H9 (cell line): ENCODE data around the gene PLCG1. TPM values are rescaled to one million over a fixed set of nuclear protein-coding genes. Genes with fewer than 3 reads are reported as not detected.

ENCODE experiments used
- DNase-seq: peaks from one replicate; pipeline ENCODE4 v3.0.0-alpha.2; 2017
- H2AFZ ChIP-seq: one replicate; pipeline ENCODE4 v1.6.1; 2013; ENCODE audit warnings: mild to moderate bottlenecking, low read length, control low read depth, moderate library complexity
- H2AK5ac ChIP-seq: 2 replicates; pipeline ENCODE4 v1.6.1; 2013; ENCODE audit warnings: low read length, control low read depth, mixed read lengths; ENCODE audit not compliant: insufficient read length
- H2BK120ac ChIP-seq: one replicate; pipeline ENCODE4 v1.6.1; 2013; ENCODE audit warnings: low read depth, mild to moderate bottlenecking, low read length, control low read depth, inconsistent platforms; ENCODE audit not compliant: poor library complexity, severe bottlenecking
- H2BK12ac ChIP-seq: 2 replicates; pipeline ENCODE4 v1.6.1; 2013; ENCODE audit warnings: low read length, control low read depth, mixed read lengths, low read depth; ENCODE audit not compliant: insufficient read length
- H2BK15ac ChIP-seq: 2 replicates; pipeline ENCODE4 v1.6.1; 2013; ENCODE audit warnings: low read depth, low read length, control low read depth
- H2BK20ac ChIP-seq: one replicate; pipeline ENCODE4 v1.6.1; 2013; ENCODE audit warnings: low read depth, mild to moderate bottlenecking, low read length, control low read depth, inconsistent platforms; ENCODE audit not compliant: poor library complexity, severe bottlenecking
- H2BK5ac ChIP-seq: 2 replicates; pipeline ENCODE4 v1.6.1; 2013; ENCODE audit warnings: low read length, control low read depth, mixed read lengths; ENCODE audit not compliant: insufficient read length
- H3K14ac ChIP-seq: 2 replicates; pipeline ENCODE4 v1.6.1; 2013; ENCODE audit warnings: low read length, control low read depth; ENCODE audit not compliant: insufficient read depth
- H3K18ac ChIP-seq: 2 replicates; pipeline ENCODE4 v1.6.1; 2013; ENCODE audit warnings: low read depth, mild to moderate bottlenecking, mixed read lengths, low read length, control low read depth; ENCODE audit not compliant: insufficient read length
- H3K23ac ChIP-seq: 2 replicates; pipeline ENCODE4 v1.6.1; 2013; ENCODE audit warnings: low read length, control low read depth, mixed read lengths, low read depth; ENCODE audit not compliant: insufficient read length
- H3K23me2 ChIP-seq: 2 replicates; pipeline ENCODE4 v1.6.1; 2013; ENCODE audit warnings: low read depth, mild to moderate bottlenecking, mixed read lengths, low read length, control low read depth; ENCODE audit not compliant: insufficient read length, poor library complexity, severe bottlenecking
- H3K27ac ChIP-seq: 2 replicates; pipeline ENCODE4 v1.5.1; 2013; ENCODE audit warnings: low read length, control low read depth, mixed read lengths, low read depth; ENCODE audit not compliant: insufficient read length
- H3K27me3 ChIP-seq: 2 replicates; pipeline ENCODE4 v1.6.1; 2013; ENCODE audit warnings: low read length, control low read depth, inconsistent platforms; ENCODE audit not compliant: insufficient read depth
- H3K4ac ChIP-seq: 2 replicates; pipeline ENCODE4 v1.6.1; 2013; ENCODE audit warnings: low read depth, mild to moderate bottlenecking, control low read depth, inconsistent platforms, low read length, moderate library complexity
- H3K4me1 ChIP-seq: 2 replicates; pipeline ENCODE4 v1.6.1; 2013; ENCODE audit warnings: low read length, control low read depth, inconsistent platforms; ENCODE audit not compliant: insufficient read depth
- H3K4me2 ChIP-seq: 2 replicates; pipeline ENCODE4 v1.6.1; 2013; ENCODE audit warnings: low read length, control low read depth, mixed read lengths; ENCODE audit not compliant: insufficient read length, insufficient read depth
- H3K56ac ChIP-seq: 2 replicates; pipeline ENCODE4 v1.6.1; 2013; ENCODE audit warnings: low read depth, mild to moderate bottlenecking, mixed read lengths, low read length, control low read depth; ENCODE audit not compliant: insufficient read length
- H3K79me1 ChIP-seq: 2 replicates; pipeline ENCODE4 v1.6.1; 2013; ENCODE audit warnings: low read depth, mild to moderate bottlenecking, moderate library complexity, low read length, control low read depth, inconsistent platforms; ENCODE audit not compliant: insufficient read depth, poor library complexity, severe bottlenecking
- H3K79me2 ChIP-seq: 2 replicates; pipeline ENCODE4 v1.6.1; 2013; ENCODE audit warnings: low read length, control low read depth, inconsistent platforms; ENCODE audit not compliant: insufficient read depth
- H3K9ac ChIP-seq: 2 replicates; pipeline ENCODE4 v1.6.1; 2013; ENCODE audit warnings: low read length, control low read depth, mixed read lengths; ENCODE audit not compliant: insufficient read length; ENCODE audit errors: extremely low read depth
- H3K9me3 ChIP-seq: one replicate; pipeline ENCODE4 v1.6.1; 2013; ENCODE audit warnings: low read depth, low read length, inconsistent platforms; ENCODE audit not compliant: control insufficient read depth
- H3T11ph ChIP-seq: one replicate; pipeline ENCODE4 v1.6.1; 2013; ENCODE audit warnings: mild to moderate bottlenecking, low read length, control low read depth, inconsistent platforms
- H4K20me1 ChIP-seq: one replicate; pipeline ENCODE4 v1.6.1; 2013; ENCODE audit not compliant: control insufficient read depth, insufficient read length, insufficient read depth
- H4K5ac ChIP-seq: 2 replicates; pipeline ENCODE4 v1.6.1; 2013; ENCODE audit warnings: low read depth, mild to moderate bottlenecking, mixed read lengths, low read length, control low read depth; ENCODE audit not compliant: insufficient read length
- H4K8ac ChIP-seq: replicated peaks from 2 replicates; pipeline ENCODE4 v1.6.1; 2013; ENCODE audit warnings: low read length, control low read depth, mixed read lengths, low read depth; ENCODE audit not compliant: insufficient read length
- H4K91ac ChIP-seq: 2 replicates; pipeline ENCODE4 v1.6.1; 2013; ENCODE audit warnings: low read depth, mild to moderate bottlenecking, moderate library complexity, mixed read lengths, low read length, control low read depth; ENCODE audit not compliant: insufficient read length
- H3K27ac Mint-ChIP-seq, 3 experiments: 2 replicates in 2 of 3; 3 replicates in 1 of 3; pipeline ENCODE4 v1.8.0; 2020 to 2021; ENCODE audit warnings: mixed read lengths in 3 of 3, mild to moderate bottlenecking in 1 of 3, moderate library complexity in 1 of 3
- H3K27me3 Mint-ChIP-seq: 2 replicates; pipeline ENCODE4 v1.8.0; 2021; ENCODE audit warnings: low read depth, mild to moderate bottlenecking, moderate library complexity, mixed read lengths
- H3K36me3 Mint-ChIP-seq, 3 experiments: 2 replicates in 2 of 3; 3 replicates in 1 of 3; pipeline ENCODE4 v1.8.0; 2020 to 2021; ENCODE audit warnings: low read depth in 3 of 3, mixed read lengths in 3 of 3; ENCODE audit not compliant: insufficient read depth in 1 of 3
- H3K4me1 Mint-ChIP-seq, 2 experiments: 2 replicates each; pipeline ENCODE4 v1.8.0; 2020; ENCODE audit warnings: mixed read lengths in 2 of 2
- H3K4me3 Mint-ChIP-seq, 2 experiments: 2 replicates in 1 of 2; 3 replicates in 1 of 2; pipeline ENCODE4 v1.8.0; 2020 to 2021; ENCODE audit warnings: mild to moderate bottlenecking in 2 of 2, mixed read lengths in 2 of 2, moderate library complexity in 1 of 2
- H3K9me3 Mint-ChIP-seq, 2 experiments: 2 replicates in 1 of 2; 3 replicates in 1 of 2; pipeline ENCODE4 v1.8.0; 2020; ENCODE audit warnings: mild to moderate bottlenecking in 2 of 2, mixed read lengths in 2 of 2, moderate library complexity in 1 of 2
- WGBS: extraction: QIAGEN DNeasy Blood & Tissue Kit; methylation state at CpG from one replicate; pipeline ENCODE4 v1.1.7; 2013; ENCODE audit warnings: missing lambda C conversion rate, low lambda C conversion rate, mixed read lengths; ENCODE audit not compliant: insufficient read length; ENCODE audit errors: extremely low coverage; 5-methylcytosine and 5-hydroxymethylcytosine counted together
- total RNA-seq: library from RNA; stranded (reverse); gene quantifications from 2 replicates; pipeline ENCODE4 v1.2.1, GENCODE V29; 2021
- TF ChIP-seq, protein P1 (sequence below): fragments of 200-600 bp; sonication (generic); conservative IDR thresholded peaks from 3 replicates; pipeline ENCODE4 v1.8.0; 2021; ENCODE audit warnings: antibody characterized with exemption, mild to moderate bottlenecking

The PLCG1 gene
- total RNA-seq, 1 experiment from 2014 or later, result 171 TPM

- Histone ChIP-seq H4K20me1 (peaks cover 2% of the 10 kb centered on the region), H3K27me3 (no peaks in the 10 kb centered on the region), H3K79me2 (no peaks in the 10 kb centered on the region), H3K56ac (no peak overlapping the region), H3K9ac (no peak overlapping the region), H4K91ac (no peak overlapping the region), H2BK120ac (no peak overlapping the region), H3T11ph (no peak overlapping the region), H3K4me1 (no peaks in the 10 kb centered on the region), H2AFZ (no peak overlapping the region), H2BK20ac (no peak overlapping the region), H2BK12ac (no peak overlapping the region), H3K23me2 (no peaks in the 10 kb centered on the region), H3K18ac (no peak overlapping the region), H3K27ac (no peak overlapping the region), H4K5ac (no peak overlapping the region), H3K4ac (no peak overlapping the region), H2BK5ac (no peak overlapping the region), H3K79me1 (no peaks in the 10 kb centered on the region), H3K23ac (no peak overlapping the region), H3K14ac (no peak overlapping the region), H3K4me2 (no peak overlapping the region), H3K9me3 (no peaks in the 10 kb centered on the region), H2AK5ac (no peak overlapping the region), H4K8ac (no peak overlapping the region), H2BK15ac (no peak overlapping the region)
- Mint-ChIP-seq H3K9me3 (no peaks in the 10 kb centered on the region), H3K36me3 (peaks cover 65 to 89% (median 86%) of the 10 kb centered on the region in 3 experiments), H3K27ac (no peak overlapping the region), H3K27me3 (no peaks in the 10 kb centered on the region), H3K4me3 (no peak overlapping the region), H3K4me1 (peaks cover 0 to 5% of the 10 kb centered on the region in 2 experiments; a peak in 3 of 4 replicates)
- no CpG with 5 or more reads among the region's 11 CpGs for WGBS
- TF ChIP-seq, protein P1, sequence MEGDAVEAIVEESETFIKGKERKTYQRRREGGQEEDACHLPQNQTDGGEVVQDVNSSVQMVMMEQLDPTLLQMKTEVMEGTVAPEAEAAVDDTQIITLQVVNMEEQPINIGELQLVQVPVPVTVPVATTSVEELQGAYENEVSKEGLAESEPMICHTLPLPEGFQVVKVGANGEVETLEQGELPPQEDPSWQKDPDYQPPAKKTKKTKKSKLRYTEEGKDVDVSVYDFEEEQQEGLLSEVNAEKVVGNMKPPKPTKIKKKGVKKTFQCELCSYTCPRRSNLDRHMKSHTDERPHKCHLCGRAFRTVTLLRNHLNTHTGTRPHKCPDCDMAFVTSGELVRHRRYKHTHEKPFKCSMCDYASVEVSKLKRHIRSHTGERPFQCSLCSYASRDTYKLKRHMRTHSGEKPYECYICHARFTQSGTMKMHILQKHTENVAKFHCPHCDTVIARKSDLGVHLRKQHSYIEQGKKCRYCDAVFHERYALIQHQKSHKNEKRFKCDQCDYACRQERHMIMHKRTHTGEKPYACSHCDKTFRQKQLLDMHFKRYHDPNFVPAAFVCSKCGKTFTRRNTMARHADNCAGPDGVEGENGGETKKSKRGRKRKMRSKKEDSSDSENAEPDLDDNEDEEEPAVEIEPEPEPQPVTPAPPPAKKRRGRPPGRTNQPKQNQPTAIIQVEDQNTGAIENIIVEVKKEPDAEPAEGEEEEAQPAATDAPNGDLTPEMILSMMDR, result no peak
- DNase-seq, result no peak
Observed at GRCh38 chr20:41163821-41164220, 26.5 kb downstream of the PLCG1 start.
